ENCODE data around the gene GRK1.

GRCh38 chr13:113745059-113745458, 78.0 kb downstream of the GRK1 start:
- no peak for TF ChIP-seq CTCF (conservative IDR thresholded peaks at IDR 0.05; ENCODE audit: low read length)
- TF ChIP-seq EZH2phosphoT487 (IDR thresholded peaks at IDR 0.05; ENCODE audit: borderline replicate concordance, low read depth, low read length), result no peak
